ENCODE data around the gene STOM.

GRCh38 chr9:121319383-121319780 is 50.7 kb downstream of the STOM start:
- TF ChIP-seq YY1 (IDR thresholded peaks at IDR 0.05; ENCODE audit: insufficient read depth, insufficient read length) (no peak), ZNF274 (IDR thresholded peaks at IDR 0.05; ENCODE audit: low read depth, low read length) (no peak)

Measured in NT2/D1 (cell line).